Activated CD4-positive, alpha-beta T cell treated with anti-CD3 and anti-CD28 coated beads for 36 hours (primary cell): ENCODE measurements around the gene LYSMD3. TPM values are rescaled to one million over a fixed set of nuclear protein-coding genes. Genes with fewer than 3 reads are reported as not detected.

ENCODE experiments used
- total RNA-seq, 2 experiments: library from RNA; stranded (reverse); gene quantifications; one replicate each; pipeline ENCODE4 v1.2.3, GENCODE V29; 2021

LYSMD3 gene
- total RNA-seq, 2 experiments from 2014 or later: 11.6 to 12.5 TPM

Other genes with a start within 250 kb of the LYSMD3 start
- gene CETN3, start 119.8 kb downstream of the LYSMD3 start, total RNA-seq: 10 to 100 TPM; 52.8 to 53.5 TPM
- gene MBLAC2, start 54.8 kb downstream of the LYSMD3 start, total RNA-seq: 1 to 10 TPM; 4.6 to 5.1 TPM
- gene POLR3G, start 54.7 kb downstream of the LYSMD3 start, total RNA-seq: 10 to 100 TPM; 18.4 to 22.7 TPM
- gene ADGRV1, start 29.2 kb upstream of the LYSMD3 start, total RNA-seq: under 1 TPM; 0.02 to 0.12 TPM